Measurements from ENCODE around the gene TARBP1.

- TF ChIP-seq, protein P1, sequence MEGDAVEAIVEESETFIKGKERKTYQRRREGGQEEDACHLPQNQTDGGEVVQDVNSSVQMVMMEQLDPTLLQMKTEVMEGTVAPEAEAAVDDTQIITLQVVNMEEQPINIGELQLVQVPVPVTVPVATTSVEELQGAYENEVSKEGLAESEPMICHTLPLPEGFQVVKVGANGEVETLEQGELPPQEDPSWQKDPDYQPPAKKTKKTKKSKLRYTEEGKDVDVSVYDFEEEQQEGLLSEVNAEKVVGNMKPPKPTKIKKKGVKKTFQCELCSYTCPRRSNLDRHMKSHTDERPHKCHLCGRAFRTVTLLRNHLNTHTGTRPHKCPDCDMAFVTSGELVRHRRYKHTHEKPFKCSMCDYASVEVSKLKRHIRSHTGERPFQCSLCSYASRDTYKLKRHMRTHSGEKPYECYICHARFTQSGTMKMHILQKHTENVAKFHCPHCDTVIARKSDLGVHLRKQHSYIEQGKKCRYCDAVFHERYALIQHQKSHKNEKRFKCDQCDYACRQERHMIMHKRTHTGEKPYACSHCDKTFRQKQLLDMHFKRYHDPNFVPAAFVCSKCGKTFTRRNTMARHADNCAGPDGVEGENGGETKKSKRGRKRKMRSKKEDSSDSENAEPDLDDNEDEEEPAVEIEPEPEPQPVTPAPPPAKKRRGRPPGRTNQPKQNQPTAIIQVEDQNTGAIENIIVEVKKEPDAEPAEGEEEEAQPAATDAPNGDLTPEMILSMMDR (IDR thresholded peaks at IDR 0.05): no peak
- TF ChIP-seq POLR2A (IDR thresholded peaks at IDR 0.05): no peak
Measured at GRCh38 chr1:234490793-234491479, 12.0 kb upstream of the TARBP1 start.

Measured in testis (tissue), 2 donors.